CD14-positive monocyte (primary cell): Measurements from ENCODE around the gene ARMC10. TPM values are rescaled to one million over a fixed set of nuclear protein-coding genes. Genes with fewer than 3 reads are reported as not detected.

Experiments used
- DNase-seq, 3 donors: peaks; one replicate each; pipeline ENCODE4 v3.0.0-alpha.2; 2011 to 2022
- H2AFZ ChIP-seq: 2 replicates; pipeline ENCODE4 v1.6.0; 2012; ENCODE audit warnings: mild to moderate bottlenecking, low read depth, low read length, inconsistent platforms; ENCODE audit not compliant: insufficient read depth, poor library complexity, severe bottlenecking
- H3K27ac ChIP-seq, 2 donors: 1 replicate in 1 of 2; 2 replicates in 1 of 2; pipeline ENCODE4 v1.5.1; 2012 to 2013; ENCODE audit warnings: low read length in 2 of 2, control low read depth in 1 of 2, inconsistent platforms in 1 of 2, low read depth in 1 of 2, mild to moderate bottlenecking in 1 of 2
- H3K27me3 ChIP-seq, 2 donors: one replicate each; pipeline versions ENCODE4 v1.6.0 to v1.6.1; 2011 to 2013; ENCODE audit warnings: low read length in 2 of 2; ENCODE audit not compliant: control insufficient read depth in 2 of 2, insufficient read depth in 2 of 2
- H3K36me3 ChIP-seq, 2 donors: replicated peaks in 1 of 2; 1 replicate in 1 of 2; 2 replicates in 1 of 2; pipeline versions ENCODE4 v1.5.1 to v1.6.1; 2012 to 2013; ENCODE audit warnings: low read length in 2 of 2, control low read depth in 1 of 2, inconsistent platforms in 1 of 2, mild to moderate bottlenecking in 1 of 2; ENCODE audit not compliant: insufficient read depth in 2 of 2, control insufficient read depth in 1 of 2
- H3K4me1 ChIP-seq, 2 donors: 1 replicate in 1 of 2; 2 replicates in 1 of 2; pipeline versions ENCODE4 v1.5.1 to v1.6.1; 2012 to 2013; ENCODE audit warnings: low read length in 2 of 2, control low read depth in 1 of 2, inconsistent platforms in 1 of 2, mild to moderate bottlenecking in 1 of 2, moderate library complexity in 1 of 2; ENCODE audit not compliant: insufficient read depth in 2 of 2, control insufficient read depth in 1 of 2
- H3K4me2 ChIP-seq: replicated peaks from 2 replicates; pipeline ENCODE3; 2012; ENCODE audit warnings: low read length, moderate library complexity, mild to moderate bottlenecking; ENCODE audit not compliant: poor library complexity, severe bottlenecking; ENCODE audit errors: extremely low read depth
- H3K4me3 ChIP-seq, 3 experiments: fragments of 200-600 bp in 1 of 3; sonication (generic) in 1 of 3; replicated peaks in 1 of 3; 1 replicate in 2 of 3; 2 replicates in 1 of 3; pipeline ENCODE4 v1.5.1; 2011 to 2013; ENCODE audit warnings: low read length in 3 of 3, mild to moderate bottlenecking in 3 of 3, control low read depth in 2 of 3, low read depth in 2 of 3, inconsistent platforms in 1 of 3, moderate library complexity in 1 of 3
- H3K79me2 ChIP-seq: 2 replicates; pipeline ENCODE4 v1.6.0; 2012; ENCODE audit warnings: mild to moderate bottlenecking, control low read depth, inconsistent platforms, low read length, moderate library complexity; ENCODE audit not compliant: insufficient read depth
- H3K9ac ChIP-seq: 2 replicates; pipeline ENCODE4 v1.6.0; 2017; ENCODE audit warnings: low read length, mild to moderate bottlenecking; ENCODE audit not compliant: insufficient read depth, poor library complexity, severe bottlenecking
- H3K9me3 ChIP-seq, 2 donors: replicated peaks in 1 of 2; 1 replicate in 1 of 2; 2 replicates in 1 of 2; pipeline versions ENCODE4 v1.5.1 to v1.6.1; 2012 to 2013; ENCODE audit warnings: low read length in 2 of 2, control low read depth in 1 of 2; ENCODE audit not compliant: control insufficient read depth in 1 of 2, insufficient read depth in 1 of 2
- H4K20me1 ChIP-seq: 2 replicates; pipeline ENCODE4 v1.6.0; 2012; ENCODE audit warnings: mild to moderate bottlenecking, low read length, control low read depth, moderate library complexity; ENCODE audit not compliant: insufficient read depth
- H3K27ac Mint-ChIP-seq, 7 donors: one replicate each; pipeline ENCODE4 v1.8.0; 2020; ENCODE audit warnings: mild to moderate bottlenecking in 7 of 7, mixed read lengths in 7 of 7, moderate library complexity in 6 of 7, inconsistent platforms in 2 of 7
- H3K27me3 Mint-ChIP-seq, 3 donors: one replicate each; pipeline ENCODE4 v1.8.0; 2021 to 2022; ENCODE audit warnings: low read depth in 3 of 3, mild to moderate bottlenecking in 3 of 3, mixed read lengths in 3 of 3, moderate library complexity in 3 of 3, inconsistent platforms in 1 of 3
- H3K36me3 Mint-ChIP-seq, 2 donors: one replicate each; pipeline ENCODE4 v1.8.0; 2020; ENCODE audit warnings: mixed read lengths in 2 of 2, inconsistent platforms in 1 of 2, mild to moderate bottlenecking in 1 of 2
- H3K4me1 Mint-ChIP-seq: one replicate; pipeline ENCODE4 v1.8.0; 2020; ENCODE audit warnings: mild to moderate bottlenecking, mixed read lengths
- H3K4me3 Mint-ChIP-seq, 2 donors: one replicate each; pipeline ENCODE4 v1.8.0; 2020; ENCODE audit warnings: mild to moderate bottlenecking in 2 of 2, mixed read lengths in 2 of 2, moderate library complexity in 1 of 2
- H3K9me3 Mint-ChIP-seq, 7 donors: one replicate each; pipeline ENCODE4 v1.8.0; 2020 to 2022; ENCODE audit warnings: mixed read lengths in 7 of 7, mild to moderate bottlenecking in 6 of 7, moderate library complexity in 6 of 7, inconsistent platforms in 2 of 7
- CTCF ChIP-seq: fragments of 200-600 bp; IDR thresholded peaks from one replicate; pipeline ENCODE4 v1.8.0; 2022; ENCODE audit warnings: antibody characterized with exemption, mild to moderate bottlenecking
- WGBS: methylation state at CpG from one replicate; pipeline ENCODE4 v1.1.5; 2013; ENCODE audit warnings: missing lambda C conversion rate; ENCODE audit not compliant: insufficient coverage; 5-methylcytosine and 5-hydroxymethylcytosine counted together
- intact Hi-C, 2 donors: fragments of 100-400 bp; cut with micrococcal nuclease; formaldehyde crosslinking; loops; one replicate each; pipeline versions ENCODE4 v1.15.0 to v1.15.1; 2023
- polyA plus RNA-seq, 3 donors: library from polyadenylated mRNA; depleted of rRNA in 1 of 3; unstranded in 2 of 3; stranded (reverse) in 1 of 3; fragments of 300-500 nt in 2 of 3; fragments of >200 nt in 1 of 3; fragmentation: Illumina TruSeq in 2 of 3; gene quantifications; 1 replicate in 2 of 3; 2 replicates in 1 of 3; pipeline ENCODE4 v1.2.3, GENCODE V29; 2012 to 2021

Gene ARMC10
- polyA plus RNA-seq, 3 donors, result 15.4 to 60.1 (median 55.1) TPM

GRCh38 chr7:103141753-103142404, 66.9 kb downstream of the ARMC10 start:
- no peaks in the 10 kb centered on the region for H3K36me3 ChIP-seq
- Mint-ChIP-seq H3K36me3 (peaks cover 13 to 15% of the 10 kb centered on the region in 2 donors), H3K27ac (no peak overlapping the region), H3K27me3 (no peaks in the 10 kb centered on the region), H3K4me3 (no peak overlapping the region), H3K4me1 (peaks cover 11% of the 10 kb centered on the region), H3K9me3 (peaks cover 0 to 9% (median 3%) of the 10 kb centered on the region in 7 donors)
- no peak overlapping the region for H3K4me2 ChIP-seq
- no peak overlapping the region for H3K27ac ChIP-seq
- H4K20me1 ChIP-seq, result no peaks in the 10 kb centered on the region
- H3K9me3 ChIP-seq, result peaks cover 0 to 4% of the 10 kb centered on the region in 2 donors
- no peak overlapping the region for H3K4me3 ChIP-seq
- H2AFZ ChIP-seq, result no peak overlapping the region
- no peak for TF ChIP-seq CTCF
- no peaks in the 10 kb centered on the region for H3K79me2 ChIP-seq
- intact Hi-C loops, result no loop called here
- WGBS, result 100% methylated on average over 5 of the region's 8 CpGs
- H3K9ac ChIP-seq, result no peak overlapping the region
- DNase-seq, result no peak
- H3K4me1 ChIP-seq, result no peaks in the 10 kb centered on the region
- no peaks in the 10 kb centered on the region for H3K27me3 ChIP-seq

- Histone ChIP-seq H3K4me3 (no peak overlapping the region), H3K27ac (no peak overlapping the region), H3K4me1 (peaks cover 0 to 5% of the 10 kb centered on the region in 2 donors), H3K36me3 (no peaks in the 10 kb centered on the region), H3K79me2 (no peaks in the 10 kb centered on the region), H3K27me3 (no peaks in the 10 kb centered on the region), H3K9me3 (peaks cover 0 to 4% of the 10 kb centered on the region in 2 donors), H4K20me1 (no peaks in the 10 kb centered on the region), H3K9ac (no peak overlapping the region), H2AFZ (no peak overlapping the region), H3K4me2 (no peak overlapping the region)
- no peak overlapping the region for H3K27ac Mint-ChIP-seq
- H3K9me3 Mint-ChIP-seq, result peaks cover 0 to 9% (median 3%) of the 10 kb centered on the region in 7 donors
- no peak for DNase-seq
- H3K4me3 Mint-ChIP-seq, result no peak overlapping the region
- intact Hi-C loops, result no loop called here
- H3K36me3 Mint-ChIP-seq, result peaks cover 13 to 15% of the 10 kb centered on the region in 2 donors
- H3K4me1 Mint-ChIP-seq, result peaks cover 17% of the 10 kb centered on the region
- WGBS, result 100% methylated on average over 1 of the region's 1 CpG
- no peak for TF ChIP-seq CTCF
- no peaks in the 10 kb centered on the region for H3K27me3 Mint-ChIP-seq
Observed at GRCh38 chr7:103142494-103142893, 67.6 kb downstream of the ARMC10 start.
